Activated CD8-positive, alpha-beta memory T cell treated with anti-CD3 and anti-CD28 coated beads, Interleukin-2, amount 50 U/mL, for 24 hours (primary cell): Measurements from ENCODE around the gene STK39.

Experiments
- DNase-seq: peaks from one replicate; pipeline ENCODE4 v3.0.0-alpha.2; 2020; ENCODE audit errors: extremely low read depth

STK39 gene

DNA sequence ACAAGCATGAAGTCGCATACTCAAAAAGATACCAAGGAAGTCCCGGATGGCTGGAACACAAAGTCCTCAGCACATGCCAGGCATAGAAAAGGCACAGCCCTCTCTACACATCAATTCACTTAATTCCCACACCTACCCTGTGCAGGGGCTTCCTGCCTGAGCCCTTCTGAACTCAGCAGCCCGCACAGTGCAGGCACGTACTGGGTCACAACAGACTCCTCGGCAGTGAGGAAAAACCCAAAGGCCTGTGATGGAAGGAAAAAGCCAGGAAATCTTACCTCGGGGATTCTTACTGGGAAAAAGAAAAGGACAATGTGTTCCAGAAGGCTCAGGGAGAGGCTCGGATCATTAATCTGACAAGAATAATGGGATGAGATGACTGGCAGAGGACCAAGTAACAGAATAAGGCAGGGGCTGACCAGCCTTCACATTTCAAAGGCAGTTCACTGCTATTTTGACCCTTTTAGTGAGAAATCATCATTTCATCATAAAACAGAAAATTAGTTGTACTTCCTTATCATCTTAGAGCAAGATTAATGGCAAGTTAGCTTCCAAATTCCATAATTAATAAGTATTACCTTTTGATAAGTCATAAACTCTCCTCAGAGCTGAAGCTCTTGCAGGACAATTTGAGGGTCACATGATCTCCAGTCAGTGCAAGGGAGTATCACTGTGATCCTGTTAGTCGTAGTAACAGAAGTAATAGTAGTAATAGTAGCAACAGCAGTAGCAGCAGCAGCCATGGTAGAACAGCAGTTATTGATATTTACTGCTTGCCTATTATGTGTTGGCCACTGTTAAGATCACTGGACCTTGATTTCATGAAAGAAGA is 87.4 kb downstream of the STK39 start:
- no peak for DNase-seq

DNA sequence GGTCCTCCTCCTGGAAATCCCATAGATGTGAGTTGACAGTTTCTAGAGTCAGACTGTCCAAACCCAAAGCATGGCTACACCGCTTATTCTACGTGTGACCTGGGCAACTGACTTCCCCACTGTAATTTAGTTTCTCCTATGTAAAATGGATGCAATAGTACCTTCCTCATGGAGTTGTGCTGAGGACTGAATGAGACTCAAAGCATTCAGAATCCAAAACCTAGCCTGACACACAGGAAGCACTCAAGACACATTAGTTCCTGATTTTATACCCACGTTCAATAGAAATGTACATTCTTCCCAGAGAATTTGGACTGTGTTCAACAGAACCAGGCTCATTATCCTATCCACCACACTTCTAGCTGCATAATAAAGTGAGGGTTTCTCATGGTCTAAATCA is 88.8 kb downstream of the STK39 start:
- DNase-seq, result no peak

DNA sequence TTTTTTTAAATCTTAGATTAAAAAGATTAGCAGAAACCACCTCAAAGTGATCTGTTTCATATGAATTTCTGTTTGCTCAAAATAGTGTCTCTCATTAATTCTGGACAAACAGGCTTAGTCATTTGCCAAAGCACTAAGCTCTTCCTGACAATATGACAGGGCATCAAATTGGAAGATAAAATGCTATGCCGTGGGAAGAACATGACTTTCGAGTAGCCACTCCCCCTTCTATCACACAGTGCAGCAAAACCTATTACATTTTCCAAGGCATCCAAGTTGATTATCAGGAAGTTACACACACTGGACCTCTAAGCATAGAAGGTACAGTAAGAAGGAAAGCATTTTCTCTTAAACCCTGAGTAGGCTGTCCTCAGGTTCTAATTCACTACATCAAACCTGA is 89.5 kb downstream of the STK39 start:
- no peak for DNase-seq

- no peak for DNase-seq
Measured at GRCh38 chr2:168157070-168157469, 90.3 kb downstream of the STK39 start.

- no peak for DNase-seq
Measured at GRCh38 chr2:168156661-168157060, 90.7 kb downstream of the STK39 start.

DNA sequence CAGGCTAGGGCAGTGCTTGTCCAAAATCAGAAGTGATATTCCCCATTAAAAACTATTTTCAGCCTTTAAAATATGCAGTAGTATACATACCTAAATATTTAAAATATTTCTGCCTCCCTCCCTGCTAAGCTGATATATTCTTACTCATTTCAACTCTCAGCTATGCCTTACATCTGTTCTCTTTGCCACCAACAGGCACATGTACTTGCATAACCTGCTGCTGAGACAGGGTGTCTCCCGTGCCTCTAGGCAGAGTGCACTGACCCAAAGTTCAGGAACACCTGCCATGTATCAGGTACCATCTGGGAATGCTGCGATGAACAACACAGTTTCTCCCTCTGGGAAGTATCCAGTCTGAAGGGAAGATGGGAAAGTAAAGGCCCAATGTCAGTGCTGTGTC is 91.7 kb downstream of the STK39 start:
- DNase-seq, result no peak

DNA sequence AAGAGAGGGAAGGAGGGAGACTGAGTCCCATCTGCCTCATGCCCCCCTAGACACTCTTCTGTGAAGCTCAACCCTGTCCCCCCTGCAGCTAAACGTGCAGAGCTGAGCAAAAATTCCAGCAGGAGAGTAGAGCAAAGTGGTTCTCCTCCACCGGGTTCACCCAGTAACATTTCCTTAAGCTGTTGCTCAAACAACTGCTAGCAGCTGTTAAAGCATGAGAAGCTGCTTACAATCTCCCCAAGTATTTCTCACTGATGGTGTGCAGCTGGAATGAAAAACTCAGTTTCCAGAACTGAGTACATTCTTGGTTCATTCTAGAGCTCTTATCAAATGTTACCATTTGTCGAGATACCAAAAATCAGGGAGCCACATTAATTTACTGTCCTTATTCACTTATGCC is 92.3 kb downstream of the STK39 start:
- no peak for DNase-seq

DNA sequence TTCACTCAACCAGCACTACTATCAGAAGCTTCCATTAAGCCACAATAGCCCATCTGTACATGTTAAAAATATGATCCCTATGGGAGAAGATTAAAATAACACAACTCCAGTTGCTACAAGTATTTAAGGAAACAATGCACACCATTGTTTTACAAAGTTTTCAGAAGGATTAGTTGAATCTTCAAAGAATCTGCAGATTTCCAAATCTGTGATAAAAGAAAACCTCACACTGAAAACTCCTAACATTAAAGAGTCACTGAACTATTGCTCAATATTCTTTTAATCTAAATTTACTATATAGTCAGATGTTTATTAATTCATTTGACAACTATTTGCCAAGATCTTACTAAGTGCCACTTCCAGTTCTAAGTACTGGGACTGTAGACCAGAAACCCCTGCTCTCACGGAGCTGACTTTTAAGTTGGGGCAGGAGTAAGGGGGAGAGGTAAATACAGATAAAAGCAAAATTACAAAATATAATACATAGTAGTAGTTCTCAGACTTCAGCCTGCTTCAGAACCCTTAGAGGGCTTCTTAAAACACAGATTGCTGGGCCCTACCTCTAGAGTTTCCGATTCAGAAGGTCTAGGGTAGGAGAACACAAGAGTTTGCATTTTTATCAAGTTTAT is 94.4 kb downstream of the STK39 start:
- DNase-seq, result no peak

DNA sequence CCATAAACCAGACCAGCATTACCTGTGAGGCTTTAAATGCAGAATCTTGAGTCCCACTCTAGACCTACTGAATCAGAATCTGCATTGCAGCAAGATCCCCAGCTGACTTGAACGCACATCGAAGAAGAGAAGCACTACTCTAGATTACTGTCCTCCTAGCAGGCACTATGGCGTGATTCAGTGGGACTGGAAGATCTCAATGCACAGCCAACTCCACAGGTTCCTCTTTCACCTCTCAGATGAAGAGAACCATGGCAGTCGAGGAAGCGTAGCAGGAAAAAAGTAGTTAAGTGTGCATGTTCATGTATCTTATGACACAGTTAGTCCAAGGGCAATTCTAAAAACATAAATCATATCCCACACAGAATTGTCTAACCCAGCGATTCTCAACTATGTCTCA is 97.4 kb downstream of the STK39 start:
- no peak for DNase-seq

DNA sequence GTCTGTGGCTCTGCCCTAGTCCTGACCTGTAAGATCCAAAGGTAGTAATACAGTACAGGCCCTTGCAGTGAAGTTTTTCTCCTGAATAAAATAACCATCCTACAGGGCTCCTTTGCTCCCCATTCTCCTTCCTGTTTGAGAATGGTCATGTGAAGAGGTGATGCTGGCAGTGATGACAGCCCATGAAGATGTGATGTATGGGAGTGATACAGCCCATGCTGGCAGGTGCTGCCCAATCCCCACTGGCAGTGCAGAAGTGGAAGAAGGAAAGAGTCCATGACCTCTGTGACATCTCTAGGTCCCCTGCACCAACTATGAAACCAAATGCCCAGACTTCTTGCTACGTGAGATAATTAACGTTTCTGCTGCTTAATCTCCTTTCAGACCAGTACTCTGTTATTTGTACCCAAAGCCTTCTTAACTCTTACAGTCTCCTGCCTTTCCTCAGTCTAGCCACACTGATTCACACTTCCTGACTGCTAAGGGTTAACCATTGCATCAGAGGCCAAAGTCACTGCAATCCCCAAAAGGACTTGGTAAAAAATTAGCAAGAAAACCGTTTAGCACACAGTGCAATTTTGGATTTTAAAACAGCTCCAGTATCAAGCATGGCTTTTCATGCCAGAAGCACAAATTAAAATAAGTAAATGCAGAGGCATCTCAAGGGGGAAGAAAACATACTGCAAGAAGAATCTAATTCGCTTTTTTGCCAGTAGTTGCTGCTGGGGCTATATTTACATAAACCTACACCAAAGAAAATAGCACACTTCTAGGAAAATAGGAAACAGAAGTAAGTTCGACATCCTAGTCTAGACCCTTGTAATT is 98.0 kb downstream of the STK39 start:
- no peak for DNase-seq

DNA sequence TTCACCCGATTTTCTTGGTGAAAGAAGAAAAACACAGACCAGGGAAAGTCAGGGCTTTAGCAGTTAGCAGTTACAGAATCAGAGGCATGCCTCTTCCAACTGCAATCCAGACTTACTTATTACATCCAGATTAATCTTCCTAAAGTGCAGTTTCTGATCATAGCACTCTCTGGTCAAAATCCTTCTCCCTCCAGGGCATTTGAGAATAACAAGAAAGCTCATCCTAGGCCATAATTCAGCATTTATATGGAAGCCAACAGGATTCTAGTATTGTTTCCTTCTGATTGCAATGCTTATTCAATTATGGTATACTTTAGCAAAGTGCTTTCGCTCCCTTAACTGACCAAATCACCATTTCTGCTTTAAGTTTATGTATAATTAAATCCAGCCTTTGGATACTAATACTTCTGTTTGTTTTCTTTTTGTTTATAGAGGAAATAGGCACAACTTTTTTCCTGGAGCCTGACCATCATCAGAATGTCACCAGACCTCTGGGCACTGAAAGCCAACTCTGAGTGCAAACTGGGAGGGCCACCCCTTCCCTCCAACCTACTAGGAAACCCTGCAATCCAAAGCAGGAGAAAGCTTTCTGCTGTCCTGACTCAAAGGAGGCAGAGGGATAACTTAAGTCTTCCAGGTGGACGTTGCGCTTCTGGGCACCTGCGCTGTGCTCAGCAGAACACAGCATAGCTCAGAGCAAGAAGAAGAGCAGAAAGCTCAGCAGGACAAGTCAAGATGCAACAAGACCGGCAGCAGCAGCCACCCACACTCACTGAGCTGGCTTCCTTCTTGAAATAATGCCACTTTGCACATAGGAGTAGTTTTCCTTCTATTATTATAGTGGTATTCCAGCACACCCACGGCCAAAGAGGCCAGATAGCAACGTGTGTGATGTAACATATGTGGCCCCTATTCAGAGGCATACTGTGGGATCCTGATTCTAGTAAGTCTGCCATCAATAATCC is 99.3 kb downstream of the STK39 start:
- DNase-seq, result no peak

DNA sequence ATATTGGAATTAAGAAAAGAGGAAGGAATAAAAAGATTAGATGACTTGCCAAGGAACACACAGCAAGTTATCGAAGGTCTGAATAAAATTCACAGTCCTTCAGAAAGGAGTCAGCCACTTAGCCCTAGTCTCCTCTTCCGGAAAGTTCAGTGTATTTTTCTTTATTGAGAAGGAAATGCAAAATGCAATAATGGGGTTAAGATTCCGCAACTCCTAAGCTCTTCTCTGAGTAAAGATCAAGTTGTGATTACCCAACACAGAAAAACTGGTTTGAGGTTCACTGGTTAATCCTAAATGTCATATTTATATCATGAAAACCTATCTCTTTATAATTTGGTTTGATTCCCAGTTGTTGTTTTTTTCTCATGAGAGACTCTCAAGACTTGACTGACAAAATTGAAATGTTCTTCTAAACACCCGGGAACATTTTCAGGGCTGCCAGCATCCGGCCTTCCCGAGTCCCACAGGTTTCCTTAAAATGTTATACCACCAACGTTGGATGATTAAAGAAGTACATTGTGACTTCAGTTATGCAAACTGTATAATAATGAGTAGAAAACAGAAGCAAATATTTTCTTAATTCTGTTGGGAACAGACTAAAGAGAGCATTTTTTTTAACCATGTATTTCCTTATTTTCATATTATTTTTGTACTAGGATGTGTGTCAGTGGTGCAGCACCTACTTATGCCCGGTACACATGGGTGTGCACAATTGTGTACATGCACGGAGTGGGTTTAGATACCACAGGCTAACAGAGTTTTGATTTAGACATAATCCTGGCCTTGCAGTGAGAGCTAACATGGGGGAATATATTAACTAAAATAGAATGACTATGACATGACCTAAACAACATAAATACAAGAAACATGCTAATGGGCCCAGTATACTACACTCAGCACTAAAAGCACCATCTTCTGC is 100.2 kb downstream of the STK39 start:
- DNase-seq, result no peak

- no peak for DNase-seq
Measured at GRCh38 chr2:168145426-168146310, 101.7 kb downstream of the STK39 start.

DNA sequence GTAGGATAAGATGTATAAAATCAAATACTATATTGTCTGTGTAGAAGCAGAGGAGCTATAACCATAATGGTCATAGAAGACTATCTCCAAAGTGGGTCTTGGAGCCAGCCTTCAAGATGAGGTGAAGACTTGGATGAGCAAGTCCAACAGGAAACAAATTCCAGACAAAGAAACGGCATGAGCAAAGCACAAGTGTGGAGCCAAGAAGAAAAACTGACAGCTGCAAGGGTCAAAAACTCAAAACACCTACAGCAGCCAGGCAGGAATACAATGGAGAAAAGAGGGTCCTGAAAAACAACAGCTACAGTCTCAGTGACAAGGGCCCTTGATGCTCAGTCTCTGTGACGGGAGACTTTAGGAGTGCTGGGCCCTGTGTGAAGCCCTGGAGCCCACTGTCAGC is 102.4 kb downstream of the STK39 start:
- no peak for DNase-seq

GRCh38 chr2:168143813-168144212 is 103.6 kb downstream of the STK39 start:
- no peak for DNase-seq

DNA sequence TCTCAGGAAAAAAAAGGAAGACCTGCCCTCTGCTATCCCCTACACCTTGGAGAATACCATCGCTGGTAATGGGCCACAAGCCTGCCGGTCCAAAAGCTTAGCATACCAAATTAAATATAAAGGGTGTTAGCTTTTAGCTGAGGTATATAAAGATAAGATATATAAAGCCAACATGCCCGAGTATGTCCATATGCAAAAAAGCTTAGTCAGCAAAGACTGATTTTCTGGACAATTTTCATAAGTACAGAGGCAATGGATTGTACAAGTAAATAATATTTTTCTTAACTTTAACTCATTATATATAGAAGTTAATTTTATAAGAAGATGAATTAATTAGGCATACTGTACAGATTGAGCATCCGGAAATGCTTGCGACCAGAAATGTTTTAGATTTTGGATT is 106.5 kb downstream of the STK39 start:
- DNase-seq, result no peak

DNA sequence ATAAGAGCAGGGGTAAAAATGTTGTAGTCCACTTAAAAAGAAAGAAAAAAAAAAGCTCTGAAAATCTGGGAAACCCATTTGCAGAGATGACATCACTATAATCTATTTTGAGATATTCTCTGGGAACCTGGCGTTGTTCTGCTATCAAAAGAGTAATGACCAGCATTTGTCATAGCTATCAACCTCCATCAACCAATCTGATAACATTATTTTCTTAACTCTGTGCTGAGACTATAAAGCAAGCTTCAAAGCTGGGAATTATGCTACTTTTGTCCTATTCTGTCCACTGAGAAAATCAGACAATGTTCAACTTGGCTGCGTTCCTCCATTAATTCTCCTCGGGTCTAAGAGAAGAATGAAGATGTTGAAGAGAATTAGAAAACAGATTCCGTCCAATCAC is 107.5 kb downstream of the STK39 start:
- DNase-seq, result no peak

- no peak for DNase-seq
Measured at GRCh38 chr2:168138901-168139300, 108.5 kb downstream of the STK39 start.

GRCh38 chr2:168138374-168138773 is 109.0 kb downstream of the STK39 start:
- no peak for DNase-seq
